ENCODE measurements around the gene REXO4. TPM values are rescaled to one million over a fixed set of nuclear protein-coding genes. Genes with fewer than 3 reads are reported as not detected.

Gene REXO4
- total RNA-seq, 1 donor from 2014 or later: 16.8 TPM

DNA sequence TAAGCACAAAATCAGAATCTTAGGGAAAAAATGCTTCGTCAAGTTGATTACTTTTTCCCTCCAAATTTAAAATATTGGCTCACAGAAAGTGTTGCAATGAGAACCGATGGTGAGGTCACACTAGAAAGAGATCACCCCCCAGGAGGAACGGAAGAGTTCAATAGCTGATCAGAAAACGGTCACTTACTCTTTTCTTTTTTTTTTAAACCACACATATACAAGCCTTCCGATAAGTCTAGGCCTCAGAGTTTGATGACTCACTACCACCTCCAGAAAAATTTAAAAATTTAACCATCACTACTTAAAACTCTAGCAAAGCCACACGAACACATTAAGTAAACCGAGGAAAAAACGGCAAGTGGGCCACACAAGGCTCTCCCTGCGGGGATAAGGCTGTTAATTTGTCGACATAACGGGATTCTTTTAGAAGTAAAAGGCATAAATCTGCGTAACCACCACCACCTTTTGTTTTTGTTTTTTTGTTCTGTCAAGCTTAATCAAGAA lies 43.1 kb downstream of the REXO4 start:
- Mint-ChIP-seq H3K9me3 (ENCODE audit: low read depth) (no peaks in the 10 kb centered on the region), H3K4me3 (ENCODE audit: unreplicated experiment) (peak overlapping the region; percentile 84), H3K27ac (ENCODE audit: unreplicated experiment) (peak overlapping the region; percentile 97), H3K27me3 (ENCODE audit: low read depth) (no peaks in the 10 kb centered on the region), H3K4me1 (ENCODE audit: low read depth) (peaks cover 56% of the 10 kb centered on the region), H3K36me3 (ENCODE audit: low read depth) (peaks cover 8% of the 10 kb centered on the region)
- no peak for DNase-seq (ENCODE audit: low spot score)
- TF ChIP-seq, protein P1, sequence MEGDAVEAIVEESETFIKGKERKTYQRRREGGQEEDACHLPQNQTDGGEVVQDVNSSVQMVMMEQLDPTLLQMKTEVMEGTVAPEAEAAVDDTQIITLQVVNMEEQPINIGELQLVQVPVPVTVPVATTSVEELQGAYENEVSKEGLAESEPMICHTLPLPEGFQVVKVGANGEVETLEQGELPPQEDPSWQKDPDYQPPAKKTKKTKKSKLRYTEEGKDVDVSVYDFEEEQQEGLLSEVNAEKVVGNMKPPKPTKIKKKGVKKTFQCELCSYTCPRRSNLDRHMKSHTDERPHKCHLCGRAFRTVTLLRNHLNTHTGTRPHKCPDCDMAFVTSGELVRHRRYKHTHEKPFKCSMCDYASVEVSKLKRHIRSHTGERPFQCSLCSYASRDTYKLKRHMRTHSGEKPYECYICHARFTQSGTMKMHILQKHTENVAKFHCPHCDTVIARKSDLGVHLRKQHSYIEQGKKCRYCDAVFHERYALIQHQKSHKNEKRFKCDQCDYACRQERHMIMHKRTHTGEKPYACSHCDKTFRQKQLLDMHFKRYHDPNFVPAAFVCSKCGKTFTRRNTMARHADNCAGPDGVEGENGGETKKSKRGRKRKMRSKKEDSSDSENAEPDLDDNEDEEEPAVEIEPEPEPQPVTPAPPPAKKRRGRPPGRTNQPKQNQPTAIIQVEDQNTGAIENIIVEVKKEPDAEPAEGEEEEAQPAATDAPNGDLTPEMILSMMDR (IDR thresholded peaks at IDR 0.05): no peak

GRCh38 chr9:133372144-133372543 lies 45.7 kb downstream of the REXO4 start:
- H3K36me3 Mint-ChIP-seq (ENCODE audit: low read depth): peaks cover 11% of the 10 kb centered on the region
- no peaks in the 10 kb centered on the region for H3K9me3 Mint-ChIP-seq (ENCODE audit: low read depth)
- no peaks in the 10 kb centered on the region for H3K27me3 Mint-ChIP-seq (ENCODE audit: low read depth)
- TF ChIP-seq, protein P1 (IDR thresholded peaks at IDR 0.05): no peak
- H3K4me3 Mint-ChIP-seq (ENCODE audit: unreplicated experiment): no peak overlapping the region
- DNase-seq (ENCODE audit: low spot score): no peak
- H3K4me1 Mint-ChIP-seq (ENCODE audit: low read depth): peaks cover 68% of the 10 kb centered on the region
- peak overlapping the region; percentile 59 for H3K27ac Mint-ChIP-seq (ENCODE audit: unreplicated experiment)

GRCh38 chr9:133371261-133371711 lies 46.5 kb downstream of the REXO4 start:
- no peaks in the 10 kb centered on the region for H3K9me3 Mint-ChIP-seq (ENCODE audit: low read depth)
- peak overlapping the region; percentile 52 for H3K27ac Mint-ChIP-seq (ENCODE audit: unreplicated experiment)
- no peak overlapping the region for H3K4me3 Mint-ChIP-seq (ENCODE audit: unreplicated experiment)
- peaks cover 14% of the 10 kb centered on the region for H3K36me3 Mint-ChIP-seq (ENCODE audit: low read depth)
- no peaks in the 10 kb centered on the region for H3K27me3 Mint-ChIP-seq (ENCODE audit: low read depth)
- peaks cover 62% of the 10 kb centered on the region for H3K4me1 Mint-ChIP-seq (ENCODE audit: low read depth)
- no peak for DNase-seq (ENCODE audit: low spot score)
- TF ChIP-seq, protein P1 (IDR thresholded peaks at IDR 0.05): no peak

- TF ChIP-seq, protein P1 (IDR thresholded peaks at IDR 0.05): no peak
- no peaks in the 10 kb centered on the region for H3K27me3 Mint-ChIP-seq (ENCODE audit: low read depth)
- H3K27ac Mint-ChIP-seq (ENCODE audit: unreplicated experiment): peak overlapping the region; percentile 24
- no peak for DNase-seq (ENCODE audit: low spot score)
- H3K9me3 Mint-ChIP-seq (ENCODE audit: low read depth): no peaks in the 10 kb centered on the region
- peaks cover 62% of the 10 kb centered on the region for H3K4me1 Mint-ChIP-seq (ENCODE audit: low read depth)
- H3K36me3 Mint-ChIP-seq (ENCODE audit: low read depth): peaks cover 17% of the 10 kb centered on the region
- H3K4me3 Mint-ChIP-seq (ENCODE audit: unreplicated experiment): no peak overlapping the region
Measured at GRCh38 chr9:133370685-133371084, 47.1 kb downstream of the REXO4 start.

DNA sequence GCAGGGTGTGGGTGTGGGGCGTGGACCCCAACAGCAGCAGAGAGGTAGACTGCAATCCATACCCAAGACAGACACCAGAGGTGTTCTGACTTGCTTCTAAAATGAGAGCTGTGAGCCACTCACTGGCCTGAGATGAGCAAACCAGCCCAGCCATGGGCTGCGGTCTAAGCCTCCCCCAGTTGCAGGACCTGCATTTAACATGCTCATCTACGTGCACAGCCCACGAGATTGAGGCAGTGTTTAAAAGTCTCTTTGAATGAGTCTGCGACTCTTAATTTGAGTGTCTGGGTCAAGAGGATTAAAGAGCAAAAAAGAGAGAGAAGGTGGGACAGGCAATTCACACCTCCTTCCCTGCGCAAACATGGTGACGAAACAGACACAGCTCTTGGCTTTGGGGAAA lies 47.9 kb downstream of the REXO4 start:
- Mint-ChIP-seq H3K4me1 (ENCODE audit: low read depth) (peaks cover 62% of the 10 kb centered on the region), H3K27ac (ENCODE audit: unreplicated experiment) (peak overlapping the region; percentile 28), H3K36me3 (ENCODE audit: low read depth) (peaks cover 20% of the 10 kb centered on the region), H3K9me3 (ENCODE audit: low read depth) (no peaks in the 10 kb centered on the region), H3K27me3 (ENCODE audit: low read depth) (no peaks in the 10 kb centered on the region), H3K4me3 (ENCODE audit: unreplicated experiment) (no peak overlapping the region)
- TF ChIP-seq, protein P1 (IDR thresholded peaks at IDR 0.05): no peak
- DNase-seq (ENCODE audit: low spot score): no peak

Data from chondrocyte (in vitro differentiated cells).